Measurements from ENCODE around the gene HDGFL1. TPM values are rescaled to one million over a fixed set of nuclear protein-coding genes. Genes with fewer than 3 reads are reported as not detected.

The HDGFL1 gene
- total RNA-seq = 10 to 100 TPM in 1 of 2 donors, not detected in 1; 14.6 TPM

- H3K27me3 ChIP-seq (replicated peaks; ENCODE audit: insufficient read depth) = no peaks in the 10 kb centered on the region
- TF ChIP-seq CTCF (IDR thresholded peaks at IDR 0.05) = no peak
- TF ChIP-seq POLR2A (IDR thresholded peaks at IDR 0.05) = no peak
- TF ChIP-seq POLR2AphosphoS5 (IDR thresholded peaks at IDR 0.05) = no peak
- H3K27ac ChIP-seq = no peak within 1 kb of the TSS
- H3K9me3 ChIP-seq = no peaks in the 10 kb centered on the region
- no peak within 1 kb of the TSS for H3K4me3 ChIP-seq
- intact Hi-C loops (cut with DNase I) = no loop called here
- H3K36me3 ChIP-seq = no peaks in the 10 kb centered on the region
- 97% methylated on average over 85 of the region's 89 CpGs for WGBS
- no peaks in the 10 kb centered on the region for H3K4me1 ChIP-seq (replicated peaks)
- DNase-seq (ENCODE audit: low spot score) = no peak
These were observed at the start of gene HDGFL1 for GRCh38 chr6:22569281-22570184. HDGFL1 (plus strand) TSS chr6:22569566; CDS start chr6:22569576, 10 bp downstream.

GRCh38 chr6:22521035-22521434 is 48.3 kb upstream of the HDGFL1 start:
- intact Hi-C loops (cut with DNase I) = no loop called here
- DNase-seq (ENCODE audit: low spot score) = peak; percentile 36
- WGBS = 32% methylated on average over 4 of the region's 4 CpGs
- Histone ChIP-seq H3K9me3 (no peaks in the 10 kb centered on the region), H3K4me1 (replicated peaks) (no peaks in the 10 kb centered on the region), H3K27ac (peak overlapping the region in 1 of 2 donors; percentile 31), H3K27me3 (replicated peaks; ENCODE audit: insufficient read depth) (no peaks in the 10 kb centered on the region), H3K4me3 (no peak overlapping the region), H3K36me3 (no peaks in the 10 kb centered on the region)
- TF ChIP-seq POLR2AphosphoS5 (IDR thresholded peaks at IDR 0.05) = peak; percentile 82
- no peak for TF ChIP-seq CTCF (IDR thresholded peaks at IDR 0.05)
- no peak for TF ChIP-seq POLR2A (IDR thresholded peaks at IDR 0.05)

- no peak for DNase-seq (ENCODE audit: low spot score)
- Histone ChIP-seq H3K9me3 (no peaks in the 10 kb centered on the region), H3K27ac (no peak overlapping the region), H3K4me1 (replicated peaks) (no peaks in the 10 kb centered on the region), H3K4me3 (no peak overlapping the region), H3K36me3 (no peaks in the 10 kb centered on the region), H3K27me3 (replicated peaks; ENCODE audit: insufficient read depth) (no peaks in the 10 kb centered on the region)
- intact Hi-C loops (cut with DNase I) = no loop called here
- no peak for TF ChIP-seq POLR2AphosphoS5 (IDR thresholded peaks at IDR 0.05)
- no peak for TF ChIP-seq POLR2A (IDR thresholded peaks at IDR 0.05)
- TF ChIP-seq CTCF (IDR thresholded peaks at IDR 0.05) = no peak
These were observed 42.6 kb upstream of the HDGFL1 start for GRCh38 chr6:22526736-22527135.

GRCh38 chr6:22529866-22530265 is 39.5 kb upstream of the HDGFL1 start:
- no peaks in the 10 kb centered on the region for H3K4me1 ChIP-seq (replicated peaks)
- H3K27me3 ChIP-seq (replicated peaks; ENCODE audit: insufficient read depth) = no peaks in the 10 kb centered on the region
- no peak for DNase-seq (ENCODE audit: low spot score)
- intact Hi-C loops (cut with DNase I) = no loop called here
- WGBS = 100% methylated on average over 1 of the region's 1 CpG
- H3K36me3 ChIP-seq = no peaks in the 10 kb centered on the region
- H3K4me3 ChIP-seq = no peak overlapping the region
- H3K9me3 ChIP-seq = no peaks in the 10 kb centered on the region
- no peak overlapping the region for H3K27ac ChIP-seq
- TF ChIP-seq POLR2A (IDR thresholded peaks at IDR 0.05) (no peak), POLR2AphosphoS5 (IDR thresholded peaks at IDR 0.05) (no peak), CTCF (IDR thresholded peaks at IDR 0.05) (no peak)

GRCh38 chr6:22530506-22530905 is 38.9 kb upstream of the HDGFL1 start:
- TF ChIP-seq CTCF (IDR thresholded peaks at IDR 0.05) = no peak
- no peak for TF ChIP-seq POLR2A (IDR thresholded peaks at IDR 0.05)
- TF ChIP-seq POLR2AphosphoS5 (IDR thresholded peaks at IDR 0.05) = no peak
- intact Hi-C loops (cut with DNase I) = no loop called here
- H3K4me3 ChIP-seq = no peak overlapping the region
- no peak overlapping the region for H3K27ac ChIP-seq
- H3K27me3 ChIP-seq (replicated peaks; ENCODE audit: insufficient read depth) = no peaks in the 10 kb centered on the region
- 95% methylated on average over 1 of the region's 1 CpG for WGBS
- H3K9me3 ChIP-seq = no peaks in the 10 kb centered on the region
- DNase-seq (ENCODE audit: low spot score) = no peak
- H3K4me1 ChIP-seq (replicated peaks) = no peaks in the 10 kb centered on the region
- H3K36me3 ChIP-seq = no peaks in the 10 kb centered on the region
